ENCODE data around the gene BMPR1B. TPM values are rescaled to one million over a fixed set of nuclear protein-coding genes. Genes with fewer than 3 reads are reported as not detected.
"Not testable (repeated sequence)": the region's sequence is repeated elsewhere in the genome, so short reads cannot be mapped to it uniquely, and the experiment has no call there.

BMPR1B gene
- polyA plus RNA-seq, 6 donors from 2014 or later = not detected

DNA sequence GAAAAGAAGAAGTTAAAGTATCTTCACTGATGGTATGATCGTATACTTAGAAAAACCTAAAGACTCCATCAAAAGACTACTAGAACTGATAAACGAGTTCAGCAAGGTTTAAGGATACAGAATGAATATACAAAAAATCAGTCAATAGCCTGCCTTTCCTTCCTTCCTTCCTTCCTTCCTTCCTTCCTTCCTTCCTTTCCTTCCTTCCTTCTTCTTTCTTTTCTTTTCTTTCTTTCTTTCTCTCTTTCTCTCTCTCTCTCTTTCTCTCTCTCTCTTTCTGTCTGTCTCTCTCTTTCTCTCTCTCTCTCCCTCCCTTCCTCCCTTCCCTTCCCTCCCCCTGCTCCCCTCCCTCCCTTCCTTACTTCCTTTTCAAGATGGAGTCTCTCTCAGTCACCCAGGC, 362.7 kb downstream of the BMPR1B start:
- DNase-seq (no peak), ATAC-seq (ENCODE audit: low read depth in 2 of 2) (no peak)
- Mint-ChIP-seq H3K4me1 (no peaks in the 10 kb centered on the region), H3K27ac (no peak overlapping the region), H3K27me3 (peaks cover 0 to 6% (median 0%) of the 10 kb centered on the region in 3 donors), H3K4me3 (no peak overlapping the region), H3K9me3 (no peaks in the 10 kb centered on the region), H3K36me3 (no peaks in the 10 kb centered on the region)

DNA sequence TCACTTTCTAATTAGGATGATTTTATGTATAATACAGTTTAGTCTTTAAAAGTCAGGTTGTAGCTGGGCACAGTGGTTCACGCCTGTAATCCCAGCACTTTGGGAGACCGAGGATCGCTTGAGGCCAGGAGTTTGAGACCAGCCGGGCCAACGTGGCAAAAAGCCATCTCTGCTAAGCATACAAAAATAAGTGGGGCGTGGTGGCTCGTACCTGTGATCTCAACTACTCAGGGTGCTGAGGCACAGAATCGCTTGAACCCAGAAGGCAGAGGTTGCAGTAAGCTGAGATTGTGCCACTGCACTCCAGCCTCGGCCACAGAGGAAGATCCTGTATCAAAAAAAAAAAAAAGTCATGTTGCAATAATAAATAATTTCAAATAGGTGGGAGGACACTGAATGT, 364.2 kb downstream of the BMPR1B start:
- H3K9me3 Mint-ChIP-seq = no peaks in the 10 kb centered on the region
- ATAC-seq (ENCODE audit: low read depth in 2 of 2) = no peak
- DNase-seq = no peak
- H3K27me3 Mint-ChIP-seq = peaks cover 0 to 6% (median 0%) of the 10 kb centered on the region in 3 donors
- H3K4me1 Mint-ChIP-seq = no peaks in the 10 kb centered on the region
- H3K4me3 Mint-ChIP-seq = no peak overlapping the region
- no peaks in the 10 kb centered on the region for H3K36me3 Mint-ChIP-seq
- H3K27ac Mint-ChIP-seq = no peak overlapping the region

DNA sequence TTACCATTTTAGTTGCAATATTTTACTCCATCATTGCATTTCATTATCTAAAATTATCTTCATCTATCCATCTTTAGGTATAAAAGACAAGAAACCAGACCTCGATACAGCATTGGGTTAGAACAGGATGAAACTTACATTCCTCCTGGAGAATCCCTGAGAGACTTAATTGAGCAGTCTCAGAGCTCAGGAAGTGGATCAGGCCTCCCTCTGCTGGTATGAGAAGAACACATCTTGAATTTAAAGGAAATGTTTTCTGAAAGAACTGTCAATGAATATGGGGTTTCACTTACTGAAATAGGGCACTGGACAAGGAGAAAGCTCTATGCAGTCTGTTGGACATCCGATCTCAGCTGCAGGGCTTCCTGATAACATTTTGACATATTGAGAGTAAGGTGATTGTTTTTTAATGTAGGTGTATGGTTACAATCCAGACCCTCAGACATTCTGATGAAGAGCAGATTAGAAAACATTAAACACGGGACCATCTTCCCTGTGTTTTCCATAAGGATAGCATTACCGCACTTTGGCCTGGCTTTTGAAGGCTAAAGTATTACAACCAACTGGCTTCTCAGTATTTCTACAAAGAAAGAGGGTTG, 367.2 kb downstream of the BMPR1B start:
- H3K27me3 Mint-ChIP-seq = no peaks in the 10 kb centered on the region
- no peak overlapping the region for H3K27ac Mint-ChIP-seq
- DNase-seq (no peak), ATAC-seq (ENCODE audit: low read depth in 2 of 2) (no peak)
- H3K9me3 Mint-ChIP-seq = no peaks in the 10 kb centered on the region
- no peaks in the 10 kb centered on the region for H3K36me3 Mint-ChIP-seq
- H3K4me3 Mint-ChIP-seq = no peak overlapping the region
- peaks cover 0 to 6% (median 2%) of the 10 kb centered on the region in 3 donors for H3K4me1 Mint-ChIP-seq

DNA sequence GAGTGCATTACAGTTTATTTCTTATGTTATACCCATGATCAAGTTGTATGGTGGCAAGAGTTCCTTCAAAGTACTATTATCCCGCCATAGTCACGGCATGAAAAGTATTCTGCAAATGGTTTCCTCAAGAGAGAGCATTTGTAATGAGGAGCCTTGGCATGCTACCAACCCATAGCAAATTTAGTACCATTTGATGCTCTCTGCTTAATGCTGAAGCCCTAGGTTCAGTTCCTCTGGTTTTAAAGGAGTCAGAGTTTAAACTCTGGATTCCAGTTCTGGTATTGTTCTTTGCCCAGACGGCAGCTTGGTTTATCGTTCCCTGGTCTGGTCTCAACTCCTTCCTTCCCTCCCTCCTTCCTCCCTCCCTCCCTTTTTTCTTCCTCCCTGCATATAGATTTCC, 371.3 kb downstream of the BMPR1B start:
- ATAC-seq (ENCODE audit: low read depth in 2 of 2) (no peak), DNase-seq (no peak)
- H3K36me3 Mint-ChIP-seq = no peaks in the 10 kb centered on the region
- H3K27me3 Mint-ChIP-seq = no peaks in the 10 kb centered on the region
- no peak overlapping the region for H3K4me3 Mint-ChIP-seq
- no peaks in the 10 kb centered on the region for H3K9me3 Mint-ChIP-seq
- H3K27ac Mint-ChIP-seq = peak overlapping the region in 1 of 6 donors; percentile 17
- H3K4me1 Mint-ChIP-seq = peaks cover 0 to 6% (median 2%) of the 10 kb centered on the region in 3 donors

DNA sequence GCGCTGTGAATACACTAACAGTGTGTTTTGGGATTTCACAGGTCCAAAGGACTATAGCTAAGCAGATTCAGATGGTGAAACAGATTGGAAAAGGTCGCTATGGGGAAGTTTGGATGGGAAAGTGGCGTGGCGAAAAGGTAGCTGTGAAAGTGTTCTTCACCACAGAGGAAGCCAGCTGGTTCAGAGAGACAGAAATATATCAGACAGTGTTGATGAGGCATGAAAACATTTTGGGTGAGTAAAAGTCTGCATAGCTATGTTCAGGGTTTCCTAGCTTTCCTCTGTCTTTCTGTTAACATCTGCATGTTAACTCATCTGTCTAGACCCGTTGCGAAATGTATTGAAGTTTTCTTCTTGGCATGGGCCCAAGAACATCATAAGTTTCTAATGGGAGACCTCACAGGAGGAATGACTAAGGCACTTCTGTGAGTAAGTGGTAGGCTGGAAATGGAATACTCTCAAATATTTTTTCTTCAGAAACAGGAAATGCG, 372.1 kb downstream of the BMPR1B start:
- ATAC-seq (ENCODE audit: low read depth in 2 of 2) (no peak), DNase-seq (no peak)
- H3K4me1 Mint-ChIP-seq = peaks cover 0 to 6% (median 2%) of the 10 kb centered on the region in 3 donors
- no peak overlapping the region for H3K27ac Mint-ChIP-seq
- no peaks in the 10 kb centered on the region for H3K27me3 Mint-ChIP-seq
- peaks cover 0 to 6% (median 0%) of the 10 kb centered on the region in 7 donors for H3K9me3 Mint-ChIP-seq
- no peak overlapping the region for H3K4me3 Mint-ChIP-seq
- H3K36me3 Mint-ChIP-seq = no peaks in the 10 kb centered on the region

DNA sequence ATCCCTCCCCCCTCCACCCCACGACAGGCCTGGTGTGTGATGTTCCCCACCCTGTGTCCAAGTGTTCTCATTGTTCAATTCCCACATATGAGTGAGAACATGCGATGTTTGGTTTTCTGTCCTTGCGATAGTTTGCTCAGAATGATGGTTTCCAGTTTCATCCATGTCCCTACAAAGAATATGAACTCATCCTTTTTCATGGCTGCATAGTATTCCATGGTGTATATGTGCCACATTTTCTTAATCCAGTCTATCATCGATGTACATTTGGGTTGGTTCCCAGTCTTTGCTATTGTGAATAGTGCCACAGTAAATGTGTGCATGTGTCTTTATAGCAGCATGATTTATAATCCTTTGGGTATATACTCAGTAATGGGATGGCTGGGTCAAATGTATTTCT, 376.3 kb downstream of the BMPR1B start:
- H3K36me3 Mint-ChIP-seq; H3K4me1 Mint-ChIP-seq; H3K27me3 Mint-ChIP-seq; ATAC-seq (ENCODE audit: low read depth in 2 of 2); DNase-seq; H3K4me3 Mint-ChIP-seq; H3K27ac Mint-ChIP-seq: not testable (repeated sequence)
- H3K9me3 Mint-ChIP-seq = peaks cover 0 to 11% (median 5%) of the 10 kb centered on the region in 7 donors

DNA sequence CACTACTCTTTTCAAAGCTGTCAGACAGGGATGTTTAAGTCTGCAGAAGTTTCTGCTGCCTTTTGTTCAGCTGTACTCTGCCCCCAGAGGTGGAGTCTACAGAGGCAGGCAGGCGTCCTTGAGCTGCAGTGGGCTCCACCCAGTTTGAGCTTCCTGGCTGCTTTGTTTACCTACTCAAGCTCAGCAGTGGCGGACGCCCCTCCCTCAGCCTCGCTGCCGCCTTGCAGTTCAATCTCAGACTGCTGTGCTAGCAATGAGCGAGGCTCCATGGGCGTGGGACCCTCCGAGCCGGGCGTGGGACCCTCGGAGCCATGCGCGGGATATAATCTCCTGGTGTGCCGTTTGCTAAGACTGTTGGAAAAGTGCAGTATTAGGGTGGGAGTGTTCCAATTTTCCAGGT, 381.7 kb downstream of the BMPR1B start:
- DNase-seq; H3K27me3 Mint-ChIP-seq; H3K4me1 Mint-ChIP-seq; ATAC-seq (ENCODE audit: low read depth in 2 of 2); H3K36me3 Mint-ChIP-seq; H3K4me3 Mint-ChIP-seq; H3K27ac Mint-ChIP-seq: not testable (repeated sequence)
- peaks cover 2 to 13% (median 5%) of the 10 kb centered on the region in 7 donors for H3K9me3 Mint-ChIP-seq

DNA sequence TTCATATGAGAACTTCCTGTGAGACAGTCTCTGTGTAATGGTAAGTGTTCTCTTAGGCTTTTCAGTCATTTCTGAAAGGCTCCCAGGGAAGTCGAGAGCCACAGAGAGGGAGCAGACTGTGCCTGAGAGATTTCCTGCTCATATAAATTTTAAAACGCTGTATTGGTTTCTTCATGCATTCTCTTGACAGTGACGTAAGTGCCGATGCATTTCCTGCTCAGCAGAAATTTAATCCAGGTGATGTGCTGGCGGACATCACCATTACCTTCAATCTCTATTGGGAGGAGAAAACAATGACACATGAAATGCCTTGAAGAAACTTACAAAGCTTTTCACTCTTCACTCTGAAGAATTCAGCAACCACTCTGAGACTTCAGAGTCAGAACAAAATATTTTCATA, 383.6 kb downstream of the BMPR1B start:
- DNase-seq = no peak
- Mint-ChIP-seq H3K27me3 (peaks cover 0 to 5% (median 4%) of the 10 kb centered on the region in 3 donors), H3K9me3 (peaks cover 0 to 13% (median 4%) of the 10 kb centered on the region in 7 donors), H3K4me1 (no peaks in the 10 kb centered on the region), H3K4me3 (no peak overlapping the region), H3K36me3 (peaks cover 0 to 6% of the 10 kb centered on the region in 2 donors), H3K27ac (no peak overlapping the region)
- no peak for ATAC-seq (ENCODE audit: low read depth in 2 of 2)

DNA sequence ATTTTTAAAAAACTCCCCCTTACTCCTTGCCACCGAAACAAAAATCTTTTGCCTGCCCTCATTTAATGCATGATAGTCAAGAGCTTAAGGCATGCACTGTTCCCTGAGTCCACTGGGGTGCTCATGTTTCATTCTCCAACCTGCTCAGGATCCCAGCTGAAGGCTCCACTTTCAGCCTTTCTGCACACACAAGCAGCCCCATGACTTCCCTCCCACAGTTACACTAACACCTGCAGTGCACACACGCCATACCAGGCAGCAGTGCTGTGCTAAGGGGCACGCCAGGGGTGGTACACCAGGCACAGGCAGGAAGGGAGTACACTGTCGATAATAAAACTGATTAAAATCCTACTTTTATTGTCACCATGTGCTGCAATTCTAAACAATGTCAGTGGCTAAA, 385.2 kb downstream of the BMPR1B start:
- Mint-ChIP-seq H3K27ac (no peak overlapping the region), H3K27me3 (peaks cover 0 to 5% (median 4%) of the 10 kb centered on the region in 3 donors), H3K9me3 (peaks cover 0 to 13% (median 2%) of the 10 kb centered on the region in 7 donors), H3K36me3 (peaks cover 0 to 6% of the 10 kb centered on the region in 2 donors), H3K4me1 (no peaks in the 10 kb centered on the region), H3K4me3 (no peak overlapping the region)
- ATAC-seq (ENCODE audit: low read depth in 2 of 2) (no peak), DNase-seq (no peak)

DNA sequence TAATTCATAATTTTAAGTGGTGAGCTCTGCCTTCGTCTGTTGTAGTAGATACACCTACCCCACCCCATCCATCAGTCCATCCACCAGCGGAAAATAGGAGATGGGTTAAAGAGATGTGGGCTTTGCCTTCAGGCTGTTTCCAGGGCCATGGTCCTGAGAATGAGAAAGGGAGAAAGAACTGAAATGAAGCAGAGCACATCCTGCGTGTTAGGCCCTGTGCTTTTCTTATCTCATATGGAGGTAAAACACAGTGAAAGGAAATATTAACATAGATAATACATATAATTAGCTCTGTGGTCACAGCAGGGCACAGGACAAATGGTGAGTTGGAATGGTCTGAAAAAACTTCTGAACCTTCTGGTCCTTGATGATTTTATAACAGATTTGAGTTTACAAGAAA, 393.5 kb downstream of the BMPR1B start:
- H3K4me3 Mint-ChIP-seq = no peak overlapping the region
- no peaks in the 10 kb centered on the region for H3K9me3 Mint-ChIP-seq
- ATAC-seq (ENCODE audit: low read depth in 2 of 2) = no peak
- H3K27me3 Mint-ChIP-seq = no peaks in the 10 kb centered on the region
- no peaks in the 10 kb centered on the region for H3K4me1 Mint-ChIP-seq
- H3K36me3 Mint-ChIP-seq = no peaks in the 10 kb centered on the region
- no peak for DNase-seq
- H3K27ac Mint-ChIP-seq = peak overlapping the region in 1 of 6 donors; percentile 17

DNA sequence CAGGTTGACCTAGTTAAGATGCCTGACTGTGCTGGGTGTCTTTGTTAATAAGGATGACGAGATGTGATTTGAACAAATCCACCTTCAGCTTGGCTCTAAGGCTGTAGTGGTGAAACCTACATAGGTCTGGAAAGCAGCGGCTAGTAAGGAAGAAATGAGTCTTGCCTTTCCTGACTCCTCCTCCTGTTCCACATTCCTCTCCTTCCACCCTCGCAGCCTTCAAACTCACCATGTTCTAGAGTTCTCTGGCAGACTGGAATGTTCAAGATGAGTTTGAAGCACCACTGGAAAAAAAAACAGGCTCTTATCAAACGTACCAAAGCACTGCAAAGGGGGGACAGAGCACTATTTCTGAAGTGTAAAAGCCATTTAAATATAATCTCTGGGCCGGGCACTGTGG, 395.4 kb downstream of the BMPR1B start:
- no peak overlapping the region for H3K4me3 Mint-ChIP-seq
- no peaks in the 10 kb centered on the region for H3K9me3 Mint-ChIP-seq
- DNase-seq (no peak), ATAC-seq (ENCODE audit: low read depth in 2 of 2) (no peak)
- no peaks in the 10 kb centered on the region for H3K36me3 Mint-ChIP-seq
- H3K27ac Mint-ChIP-seq = no peak overlapping the region
- no peaks in the 10 kb centered on the region for H3K4me1 Mint-ChIP-seq
- no peaks in the 10 kb centered on the region for H3K27me3 Mint-ChIP-seq

DNA sequence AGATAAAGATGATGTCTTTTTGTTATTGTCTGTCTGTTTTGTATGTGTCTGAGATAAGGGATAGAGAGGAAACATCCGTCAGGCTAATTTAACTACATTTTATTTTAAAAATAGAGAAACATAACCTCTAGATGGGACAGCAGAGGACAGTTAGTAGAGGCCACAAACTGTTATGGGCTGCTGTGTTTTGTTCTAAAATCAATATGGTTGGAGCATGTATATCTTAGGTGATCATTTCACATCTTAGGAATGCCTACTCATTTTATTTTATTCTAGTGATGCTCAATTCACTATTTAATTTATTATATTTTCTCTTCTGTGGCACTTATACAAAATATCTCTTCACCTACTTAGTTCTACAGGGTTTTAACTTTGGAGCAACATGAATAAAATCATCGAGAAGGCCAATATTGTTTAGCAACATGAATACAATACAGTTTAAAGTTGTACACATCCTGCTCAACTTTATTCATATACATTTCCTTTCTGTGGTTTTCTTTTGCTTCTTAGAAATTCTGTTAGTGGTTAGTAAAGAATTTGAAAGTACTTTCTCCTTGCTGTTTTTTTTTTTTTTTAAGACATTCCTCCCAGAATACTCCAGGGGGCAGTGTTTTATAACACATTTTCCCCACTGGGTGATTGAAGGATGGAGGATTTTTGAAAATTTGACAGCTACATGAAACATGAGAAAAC, 398.1 kb downstream of the BMPR1B start:
- Mint-ChIP-seq H3K27ac (no peak overlapping the region), H3K4me3 (no peak overlapping the region), H3K4me1 (no peaks in the 10 kb centered on the region), H3K27me3 (peaks cover 0 to 9% (median 0%) of the 10 kb centered on the region in 3 donors), H3K36me3 (no peaks in the 10 kb centered on the region), H3K9me3 (no peaks in the 10 kb centered on the region)
- DNase-seq = no peak
- ATAC-seq (ENCODE audit: low read depth in 2 of 2) = no peak

DNA sequence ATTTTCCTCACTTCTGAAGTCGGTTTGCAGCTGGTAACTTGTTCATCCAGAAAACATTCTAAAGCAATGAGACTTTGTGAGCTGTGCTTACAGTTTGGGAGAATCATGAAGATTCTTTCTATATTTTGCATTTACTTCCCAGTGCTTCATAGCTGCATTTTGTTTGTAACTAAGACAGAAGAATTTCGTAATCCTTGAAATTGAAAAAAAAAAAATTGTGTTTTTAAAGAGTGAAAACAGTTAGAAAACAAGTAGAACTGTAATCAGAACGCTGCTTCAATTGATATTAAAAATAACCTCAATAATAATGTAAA, 398.7 kb downstream of the BMPR1B start:
- ATAC-seq (ENCODE audit: low read depth in 2 of 2) (no peak), DNase-seq (no peak)
- H3K4me1 Mint-ChIP-seq = no peaks in the 10 kb centered on the region
- no peaks in the 10 kb centered on the region for H3K9me3 Mint-ChIP-seq
- no peak overlapping the region for H3K4me3 Mint-ChIP-seq
- no peaks in the 10 kb centered on the region for H3K36me3 Mint-ChIP-seq
- H3K27ac Mint-ChIP-seq = no peak overlapping the region
- peaks cover 0 to 9% (median 0%) of the 10 kb centered on the region in 3 donors for H3K27me3 Mint-ChIP-seq

DNA sequence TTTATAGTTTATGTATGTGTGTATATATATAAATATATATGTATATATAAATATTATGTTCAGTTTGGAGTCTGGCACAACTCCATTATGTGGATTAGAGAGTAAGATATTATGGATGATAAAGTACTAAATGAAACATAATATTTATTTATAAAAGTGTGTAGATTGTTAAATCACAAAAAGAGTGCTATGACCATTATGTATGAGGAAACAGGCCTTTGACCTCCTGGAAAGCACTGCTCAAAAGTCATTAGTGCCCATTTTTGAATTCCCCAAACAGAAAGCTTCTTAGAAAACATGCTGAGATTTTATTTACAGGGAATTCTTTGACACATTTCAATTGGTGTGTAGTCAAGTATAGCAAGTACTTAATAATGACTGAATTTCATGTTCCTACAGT, 399.8 kb downstream of the BMPR1B start:
- Mint-ChIP-seq H3K4me3 (no peak overlapping the region), H3K9me3 (no peaks in the 10 kb centered on the region), H3K27ac (peak overlapping the region in 1 of 6 donors; percentile 42), H3K4me1 (no peaks in the 10 kb centered on the region), H3K27me3 (peaks cover 0 to 9% (median 0%) of the 10 kb centered on the region in 3 donors), H3K36me3 (no peaks in the 10 kb centered on the region)
- ATAC-seq (ENCODE audit: low read depth in 2 of 2) (no peak), DNase-seq (no peak)

All from naive B cell (primary cell).